H9 (cell line): Measurements from ENCODE around the gene PLEK2. TPM values are rescaled to one million over a fixed set of nuclear protein-coding genes. Genes with fewer than 3 reads are reported as not detected.

Experiments
- DNase-seq: peaks from one replicate; pipeline ENCODE4 v3.0.0-alpha.2; 2017
- H2AFZ ChIP-seq: one replicate; pipeline ENCODE4 v1.6.1; 2013; ENCODE audit warnings: mild to moderate bottlenecking, low read length, control low read depth, moderate library complexity
- H2AK5ac ChIP-seq: 2 replicates; pipeline ENCODE4 v1.6.1; 2013; ENCODE audit warnings: low read length, control low read depth, mixed read lengths; ENCODE audit not compliant: insufficient read length
- H2BK120ac ChIP-seq: one replicate; pipeline ENCODE4 v1.6.1; 2013; ENCODE audit warnings: low read depth, mild to moderate bottlenecking, low read length, control low read depth, inconsistent platforms; ENCODE audit not compliant: poor library complexity, severe bottlenecking
- H2BK12ac ChIP-seq: 2 replicates; pipeline ENCODE4 v1.6.1; 2013; ENCODE audit warnings: low read length, control low read depth, mixed read lengths, low read depth; ENCODE audit not compliant: insufficient read length
- H2BK15ac ChIP-seq: 2 replicates; pipeline ENCODE4 v1.6.1; 2013; ENCODE audit warnings: low read depth, low read length, control low read depth
- H2BK20ac ChIP-seq: one replicate; pipeline ENCODE4 v1.6.1; 2013; ENCODE audit warnings: low read depth, mild to moderate bottlenecking, low read length, control low read depth, inconsistent platforms; ENCODE audit not compliant: poor library complexity, severe bottlenecking
- H2BK5ac ChIP-seq: 2 replicates; pipeline ENCODE4 v1.6.1; 2013; ENCODE audit warnings: low read length, control low read depth, mixed read lengths; ENCODE audit not compliant: insufficient read length
- H3K14ac ChIP-seq: 2 replicates; pipeline ENCODE4 v1.6.1; 2013; ENCODE audit warnings: low read length, control low read depth; ENCODE audit not compliant: insufficient read depth
- H3K18ac ChIP-seq: 2 replicates; pipeline ENCODE4 v1.6.1; 2013; ENCODE audit warnings: low read depth, mild to moderate bottlenecking, mixed read lengths, low read length, control low read depth; ENCODE audit not compliant: insufficient read length
- H3K23ac ChIP-seq: 2 replicates; pipeline ENCODE4 v1.6.1; 2013; ENCODE audit warnings: low read length, control low read depth, mixed read lengths, low read depth; ENCODE audit not compliant: insufficient read length
- H3K23me2 ChIP-seq: 2 replicates; pipeline ENCODE4 v1.6.1; 2013; ENCODE audit warnings: low read depth, mild to moderate bottlenecking, mixed read lengths, low read length, control low read depth; ENCODE audit not compliant: insufficient read length, poor library complexity, severe bottlenecking
- H3K27ac ChIP-seq: 2 replicates; pipeline ENCODE4 v1.5.1; 2013; ENCODE audit warnings: low read length, control low read depth, mixed read lengths, low read depth; ENCODE audit not compliant: insufficient read length
- H3K27me3 ChIP-seq: 2 replicates; pipeline ENCODE4 v1.6.1; 2013; ENCODE audit warnings: low read length, control low read depth, inconsistent platforms; ENCODE audit not compliant: insufficient read depth
- H3K4ac ChIP-seq: 2 replicates; pipeline ENCODE4 v1.6.1; 2013; ENCODE audit warnings: low read depth, mild to moderate bottlenecking, control low read depth, inconsistent platforms, low read length, moderate library complexity
- H3K4me1 ChIP-seq: 2 replicates; pipeline ENCODE4 v1.6.1; 2013; ENCODE audit warnings: low read length, control low read depth, inconsistent platforms; ENCODE audit not compliant: insufficient read depth
- H3K4me2 ChIP-seq: 2 replicates; pipeline ENCODE4 v1.6.1; 2013; ENCODE audit warnings: low read length, control low read depth, mixed read lengths; ENCODE audit not compliant: insufficient read length, insufficient read depth
- H3K56ac ChIP-seq: 2 replicates; pipeline ENCODE4 v1.6.1; 2013; ENCODE audit warnings: low read depth, mild to moderate bottlenecking, mixed read lengths, low read length, control low read depth; ENCODE audit not compliant: insufficient read length
- H3K79me1 ChIP-seq: 2 replicates; pipeline ENCODE4 v1.6.1; 2013; ENCODE audit warnings: low read depth, mild to moderate bottlenecking, moderate library complexity, low read length, control low read depth, inconsistent platforms; ENCODE audit not compliant: insufficient read depth, poor library complexity, severe bottlenecking
- H3K79me2 ChIP-seq: 2 replicates; pipeline ENCODE4 v1.6.1; 2013; ENCODE audit warnings: low read length, control low read depth, inconsistent platforms; ENCODE audit not compliant: insufficient read depth
- H3K9ac ChIP-seq: 2 replicates; pipeline ENCODE4 v1.6.1; 2013; ENCODE audit warnings: low read length, control low read depth, mixed read lengths; ENCODE audit not compliant: insufficient read length; ENCODE audit errors: extremely low read depth
- H3K9me3 ChIP-seq: one replicate; pipeline ENCODE4 v1.6.1; 2013; ENCODE audit warnings: low read depth, low read length, inconsistent platforms; ENCODE audit not compliant: control insufficient read depth
- H3T11ph ChIP-seq: one replicate; pipeline ENCODE4 v1.6.1; 2013; ENCODE audit warnings: mild to moderate bottlenecking, low read length, control low read depth, inconsistent platforms
- H4K20me1 ChIP-seq: one replicate; pipeline ENCODE4 v1.6.1; 2013; ENCODE audit not compliant: control insufficient read depth, insufficient read length, insufficient read depth
- H4K5ac ChIP-seq: 2 replicates; pipeline ENCODE4 v1.6.1; 2013; ENCODE audit warnings: low read depth, mild to moderate bottlenecking, mixed read lengths, low read length, control low read depth; ENCODE audit not compliant: insufficient read length
- H4K8ac ChIP-seq: replicated peaks from 2 replicates; pipeline ENCODE4 v1.6.1; 2013; ENCODE audit warnings: low read length, control low read depth, mixed read lengths, low read depth; ENCODE audit not compliant: insufficient read length
- H4K91ac ChIP-seq: 2 replicates; pipeline ENCODE4 v1.6.1; 2013; ENCODE audit warnings: low read depth, mild to moderate bottlenecking, moderate library complexity, mixed read lengths, low read length, control low read depth; ENCODE audit not compliant: insufficient read length
- H3K27ac Mint-ChIP-seq, 3 experiments: 2 replicates in 2 of 3; 3 replicates in 1 of 3; pipeline ENCODE4 v1.8.0; 2020 to 2021; ENCODE audit warnings: mixed read lengths in 3 of 3, mild to moderate bottlenecking in 1 of 3, moderate library complexity in 1 of 3
- H3K27me3 Mint-ChIP-seq: 2 replicates; pipeline ENCODE4 v1.8.0; 2021; ENCODE audit warnings: low read depth, mild to moderate bottlenecking, moderate library complexity, mixed read lengths
- H3K36me3 Mint-ChIP-seq, 3 experiments: 2 replicates in 2 of 3; 3 replicates in 1 of 3; pipeline ENCODE4 v1.8.0; 2020 to 2021; ENCODE audit warnings: low read depth in 3 of 3, mixed read lengths in 3 of 3; ENCODE audit not compliant: insufficient read depth in 1 of 3
- H3K4me1 Mint-ChIP-seq, 2 experiments: 2 replicates each; pipeline ENCODE4 v1.8.0; 2020; ENCODE audit warnings: mixed read lengths in 2 of 2
- H3K4me3 Mint-ChIP-seq, 2 experiments: 2 replicates in 1 of 2; 3 replicates in 1 of 2; pipeline ENCODE4 v1.8.0; 2020 to 2021; ENCODE audit warnings: mild to moderate bottlenecking in 2 of 2, mixed read lengths in 2 of 2, moderate library complexity in 1 of 2
- H3K9me3 Mint-ChIP-seq, 2 experiments: 2 replicates in 1 of 2; 3 replicates in 1 of 2; pipeline ENCODE4 v1.8.0; 2020; ENCODE audit warnings: mild to moderate bottlenecking in 2 of 2, mixed read lengths in 2 of 2, moderate library complexity in 1 of 2
- CTCF ChIP-seq: fragments of 200-600 bp; sonication (generic); conservative IDR thresholded peaks from 3 replicates; pipeline ENCODE4 v1.8.0; 2021; ENCODE audit warnings: antibody characterized with exemption, mild to moderate bottlenecking
- WGBS: extraction: QIAGEN DNeasy Blood & Tissue Kit; methylation state at CpG from one replicate; pipeline ENCODE4 v1.1.7; 2013; ENCODE audit warnings: missing lambda C conversion rate, low lambda C conversion rate, mixed read lengths; ENCODE audit not compliant: insufficient read length; ENCODE audit errors: extremely low coverage; 5-methylcytosine and 5-hydroxymethylcytosine counted together
- total RNA-seq: library from RNA; stranded (reverse); gene quantifications from 2 replicates; pipeline ENCODE4 v1.2.1, GENCODE V29; 2021

PLEK2 gene
- total RNA-seq, 1 experiment from 2014 or later: not detected

- no peak overlapping the region; a peak in 1 of 7 replicates for H3K27ac Mint-ChIP-seq
Observed at GRCh38 chr14:67416810-67417209, 4.8 kb upstream of the PLEK2 start.

More at GRCh38 chr14:67416810-67417209, 4.8 kb upstream of the PLEK2 start:
- no peak overlapping the region for H2BK5ac ChIP-seq
- H2BK15ac ChIP-seq: no peak overlapping the region
- no peak overlapping the region for H3K18ac ChIP-seq
- H3K27me3 Mint-ChIP-seq: no peaks in the 10 kb centered on the region; the same call in 1 of the 2 replicates
- H3K9ac ChIP-seq: no peak overlapping the region
- H2BK12ac ChIP-seq: no peak overlapping the region
- no peak overlapping the region for H2BK120ac ChIP-seq
- H2AK5ac ChIP-seq: no peak overlapping the region
- no peak overlapping the region for H3K4me3 Mint-ChIP-seq
- H3T11ph ChIP-seq: no peak overlapping the region
- H3K4me1 ChIP-seq: no peaks in the 10 kb centered on the region
- no peak overlapping the region for H4K91ac ChIP-seq
- H2AFZ ChIP-seq: no peak overlapping the region
- H3K9me3 Mint-ChIP-seq: no peaks in the 10 kb centered on the region
- DNase-seq: no peak
- no CpG with 5 or more reads among the region's 2 CpGs for WGBS
- no peak overlapping the region for H3K23ac ChIP-seq
- no peak overlapping the region for H3K27ac ChIP-seq
- no peak overlapping the region for H3K56ac ChIP-seq
- no peaks in the 10 kb centered on the region for H3K9me3 ChIP-seq
- no peaks in the 10 kb centered on the region for H3K4me1 Mint-ChIP-seq
- H4K5ac ChIP-seq: no peak overlapping the region
- H3K14ac ChIP-seq: no peak overlapping the region
- H4K20me1 ChIP-seq: no peaks in the 10 kb centered on the region
- H3K79me1 ChIP-seq: no peaks in the 10 kb centered on the region
- no peaks in the 10 kb centered on the region for H3K36me3 Mint-ChIP-seq
- no peaks in the 10 kb centered on the region for H3K79me2 ChIP-seq
- H2BK20ac ChIP-seq: no peak overlapping the region
- H3K4ac ChIP-seq: no peak overlapping the region
- H4K8ac ChIP-seq: no peak overlapping the region
- H3K23me2 ChIP-seq: no peaks in the 10 kb centered on the region
- TF ChIP-seq CTCF: no peak
- H3K4me2 ChIP-seq: no peak overlapping the region
- H3K27me3 ChIP-seq: no peaks in the 10 kb centered on the region; the same call in 1 of the 2 replicates
